Muscle layer of colon (tissue), 2 donors: ENCODE results near the gene USP28.

Experiments
- H3K27ac ChIP-seq: one replicate; pipeline ENCODE4 v1.7.0; 2013; ENCODE audit warnings: low read depth, mild to moderate bottlenecking, low read length, moderate library complexity
- H3K27me3 ChIP-seq, 2 donors: one replicate each; pipeline ENCODE4 v1.7.0; 2013; ENCODE audit warnings: low read length in 2 of 2, mild to moderate bottlenecking in 2 of 2; ENCODE audit not compliant: insufficient read depth in 2 of 2, control insufficient read depth in 1 of 2
- H3K36me3 ChIP-seq: one replicate; pipeline ENCODE4 v1.7.0; 2013; ENCODE audit warnings: mild to moderate bottlenecking, low read length; ENCODE audit not compliant: insufficient read depth
- H3K4me1 ChIP-seq: one replicate; pipeline ENCODE4 v1.7.0; 2013; ENCODE audit warnings: mild to moderate bottlenecking, low read length; ENCODE audit not compliant: insufficient read depth
- H3K4me3 ChIP-seq, 2 donors: one replicate each; pipeline ENCODE4 v1.7.0; 2013; ENCODE audit warnings: low read length in 2 of 2, low read depth in 1 of 2, mild to moderate bottlenecking in 1 of 2, moderate library complexity in 1 of 2
- H3K9ac ChIP-seq: one replicate; pipeline ENCODE4 v1.7.0; 2013; ENCODE audit warnings: low read length
- H3K9me3 ChIP-seq: one replicate; pipeline ENCODE4 v1.7.0; 2013; ENCODE audit warnings: mild to moderate bottlenecking, low read length
- donor health status: abdominal sarcoma.
- donor health status: Adenocarcinoma of cecum.

USP28 gene

GRCh38 chr11:113829751-113830150, 45.6 kb downstream of the USP28 start:
- no peaks in the 10 kb centered on the region for H3K9me3 ChIP-seq
- H3K4me1 ChIP-seq: no peaks in the 10 kb centered on the region
- H3K27me3 ChIP-seq: no peaks in the 10 kb centered on the region
- H3K36me3 ChIP-seq: peaks cover 24% of the 10 kb centered on the region
- H3K4me3 ChIP-seq: no peak overlapping the region
- H3K9ac ChIP-seq: no peak overlapping the region
- no peak overlapping the region for H3K27ac ChIP-seq

DNA sequence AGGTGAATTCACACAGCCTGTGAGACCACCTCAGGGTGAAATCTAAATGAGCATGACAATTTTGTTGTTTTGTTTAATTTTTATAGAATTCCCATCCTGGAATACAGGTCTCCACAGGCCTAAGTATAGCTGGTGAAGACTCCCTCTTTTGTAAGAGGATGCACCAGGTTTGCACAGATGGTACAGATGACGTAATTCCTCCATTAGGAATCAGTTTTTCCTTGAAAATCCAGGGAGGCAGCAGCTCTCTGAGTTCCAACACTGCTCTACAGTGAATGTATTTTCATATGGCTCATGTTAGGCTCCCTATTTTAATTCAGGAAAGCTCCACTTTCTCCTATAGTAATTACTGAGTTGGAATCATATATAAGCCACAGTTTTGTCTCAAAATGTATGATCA, 47.2 kb downstream of the USP28 start:
- Histone ChIP-seq H3K9ac (no peak overlapping the region), H3K27me3 (no peaks in the 10 kb centered on the region), H3K36me3 (peaks cover 19% of the 10 kb centered on the region), H3K9me3 (no peaks in the 10 kb centered on the region), H3K27ac (no peak overlapping the region), H3K4me3 (no peak overlapping the region), H3K4me1 (no peaks in the 10 kb centered on the region)

DNA sequence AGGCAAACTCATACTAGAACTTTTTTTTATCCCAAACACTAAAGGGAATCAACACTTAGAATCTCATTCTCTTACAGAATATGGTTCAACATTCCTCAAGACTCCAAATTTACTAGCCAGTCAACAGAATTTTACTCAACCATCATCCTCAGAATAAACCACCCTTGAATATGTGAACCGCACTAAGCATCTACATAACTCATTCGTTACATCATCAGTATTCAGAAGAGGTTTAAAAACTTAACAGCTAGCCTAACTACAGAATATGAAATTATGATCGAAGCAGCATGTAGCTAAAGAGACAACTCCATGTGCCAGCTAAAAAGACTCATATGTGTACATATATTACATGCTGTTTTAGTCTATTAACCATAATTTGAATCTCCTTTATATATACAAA, 47.9 kb downstream of the USP28 start:
- Histone ChIP-seq H3K9me3 (no peaks in the 10 kb centered on the region), H3K27ac (no peak overlapping the region), H3K36me3 (peaks cover 19% of the 10 kb centered on the region), H3K4me1 (no peaks in the 10 kb centered on the region), H3K9ac (no peak overlapping the region), H3K4me3 (no peak overlapping the region), H3K27me3 (no peaks in the 10 kb centered on the region)

DNA sequence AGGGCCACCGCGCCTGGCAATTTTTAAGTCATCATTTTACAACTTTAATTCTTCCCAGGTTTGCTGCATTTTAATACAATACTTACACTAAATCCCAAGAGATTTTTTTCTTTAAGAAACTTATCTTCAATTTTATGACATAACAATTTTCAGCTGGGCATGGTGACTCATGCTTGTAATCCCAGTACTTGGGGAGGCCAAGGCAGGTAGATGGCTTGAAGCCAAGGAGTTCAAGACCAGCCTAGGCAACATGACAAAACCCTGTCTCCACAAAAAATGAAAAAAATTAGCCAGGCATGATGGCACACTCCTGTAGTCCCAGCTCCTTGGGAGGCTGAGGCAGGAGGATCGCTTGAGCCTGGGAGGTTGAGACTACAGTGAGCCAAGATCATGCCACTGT, 56.9 kb downstream of the USP28 start:
- peaks cover 17% of the 10 kb centered on the region for H3K36me3 ChIP-seq
- no peaks in the 10 kb centered on the region for H3K27me3 ChIP-seq
- H3K4me1 ChIP-seq: no peaks in the 10 kb centered on the region

DNA sequence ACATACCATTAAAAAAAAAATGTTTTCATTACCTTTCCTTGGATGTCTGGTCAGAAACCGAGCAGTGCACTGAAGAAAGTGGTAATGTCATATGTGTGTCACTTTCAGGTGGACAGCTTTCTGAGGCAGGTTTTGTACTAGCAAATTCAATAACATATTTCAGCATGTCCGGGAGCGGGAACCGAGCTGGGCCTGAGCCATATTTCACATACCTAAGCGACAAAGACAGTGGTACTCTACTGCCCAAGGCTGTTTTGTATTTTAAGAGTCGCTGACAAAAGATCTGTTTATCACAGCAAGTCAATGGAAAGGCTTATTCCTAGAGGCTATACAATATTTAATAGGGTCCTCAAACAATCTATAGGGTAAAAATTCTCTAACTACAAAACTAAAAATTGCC, 57.7 kb downstream of the USP28 start:
- Histone ChIP-seq H3K9me3 (no peaks in the 10 kb centered on the region), H3K27me3 (no peaks in the 10 kb centered on the region), H3K36me3 (peaks cover 17% of the 10 kb centered on the region), H3K27ac (no peak overlapping the region), H3K9ac (no peak overlapping the region), H3K4me3 (no peak overlapping the region), H3K4me1 (no peaks in the 10 kb centered on the region)

More for the DNA sequence above, 56.9 kb downstream of the USP28 start:
- no peaks in the 10 kb centered on the region for H3K9me3 ChIP-seq
- H3K4me3 ChIP-seq: no peak overlapping the region
- H3K9ac ChIP-seq: no peak overlapping the region
- no peak overlapping the region for H3K27ac ChIP-seq

DNA sequence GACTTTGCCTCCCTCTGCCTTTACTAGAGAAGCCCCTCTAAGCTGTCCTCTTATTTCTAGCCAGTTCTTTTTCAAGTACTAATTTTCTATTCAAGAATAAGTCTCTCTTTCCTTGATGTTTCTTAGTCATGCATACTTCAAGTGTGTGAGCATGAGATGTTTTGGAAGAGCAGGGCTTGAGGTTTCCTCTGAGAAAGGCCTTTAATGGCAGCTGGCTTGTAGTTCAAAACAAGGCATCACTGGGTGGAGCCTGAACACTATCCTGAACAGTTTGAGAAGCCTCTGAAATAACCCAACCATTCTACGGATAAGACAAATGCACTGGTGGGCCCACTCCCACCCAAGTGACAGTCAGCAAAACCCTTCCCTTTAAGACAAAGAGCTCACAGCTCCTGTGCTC, 58.2 kb downstream of the USP28 start:
- Histone ChIP-seq H3K36me3 (peaks cover 20% of the 10 kb centered on the region), H3K9ac (no peak overlapping the region), H3K4me3 (no peak overlapping the region), H3K4me1 (no peaks in the 10 kb centered on the region), H3K27me3 (no peaks in the 10 kb centered on the region), H3K27ac (no peak overlapping the region), H3K9me3 (no peaks in the 10 kb centered on the region)

DNA sequence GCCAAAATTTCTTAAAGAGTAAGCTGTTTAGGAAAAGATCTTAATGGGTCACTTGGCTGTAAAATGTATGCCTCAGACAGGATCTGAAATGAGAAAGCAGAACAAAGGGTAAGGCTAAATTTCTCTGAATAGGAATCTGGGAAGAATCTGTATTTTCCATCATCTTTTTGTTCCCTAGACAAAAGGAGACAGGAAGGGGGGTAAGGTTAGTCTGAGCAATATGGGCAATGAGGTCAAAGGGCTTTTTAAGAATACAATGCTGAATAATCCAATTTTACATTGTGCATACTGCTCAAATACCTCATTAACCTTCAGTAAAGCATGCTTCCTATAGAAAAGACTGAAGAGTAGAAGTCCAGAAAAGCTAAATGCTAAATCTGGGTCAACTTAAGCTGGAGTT, 61.2 kb downstream of the USP28 start:
- H3K9ac ChIP-seq: no peak overlapping the region
- no peak overlapping the region for H3K27ac ChIP-seq
- no peaks in the 10 kb centered on the region for H3K9me3 ChIP-seq
- H3K4me3 ChIP-seq: no peak overlapping the region
- H3K4me1 ChIP-seq: no peaks in the 10 kb centered on the region
- H3K36me3 ChIP-seq: peaks cover 6% of the 10 kb centered on the region
- no peaks in the 10 kb centered on the region for H3K27me3 ChIP-seq

- no peak overlapping the region for H3K4me3 ChIP-seq
- no peaks in the 10 kb centered on the region for H3K4me1 ChIP-seq
- H3K27ac ChIP-seq: no peak overlapping the region
- H3K9ac ChIP-seq: no peak overlapping the region
- H3K36me3 ChIP-seq: peaks cover 42% of the 10 kb centered on the region
- H3K9me3 ChIP-seq: no peaks in the 10 kb centered on the region
- no peaks in the 10 kb centered on the region for H3K27me3 ChIP-seq
Measured at GRCh38 chr11:113808931-113809330, 66.4 kb downstream of the USP28 start.

GRCh38 chr11:113806406-113806805, 69.0 kb downstream of the USP28 start:
- H3K4me3 ChIP-seq: no peak overlapping the region
- no peak overlapping the region for H3K27ac ChIP-seq
- H3K4me1 ChIP-seq: no peaks in the 10 kb centered on the region
- no peaks in the 10 kb centered on the region for H3K27me3 ChIP-seq
- H3K36me3 ChIP-seq: peaks cover 57% of the 10 kb centered on the region
- no peaks in the 10 kb centered on the region for H3K9me3 ChIP-seq
- no peak overlapping the region for H3K9ac ChIP-seq

DNA sequence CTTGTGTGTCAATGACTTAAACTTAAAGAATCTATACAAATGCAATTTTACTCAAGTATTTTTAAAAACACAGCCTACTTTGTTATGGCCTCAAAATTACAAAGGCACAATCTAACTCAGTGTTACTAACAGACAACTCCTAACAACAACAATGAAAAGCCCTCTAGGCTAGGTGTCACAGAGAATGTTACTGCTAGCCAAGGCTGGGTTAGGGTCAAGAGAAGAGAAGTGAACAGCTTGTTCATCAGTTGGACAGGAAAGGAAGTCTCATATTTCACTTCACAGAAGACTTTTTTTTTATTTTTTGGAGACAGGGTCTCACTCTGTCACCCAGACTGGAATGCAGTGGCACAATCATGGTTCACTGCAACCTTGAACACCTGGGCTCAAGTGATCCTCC, 69.7 kb downstream of the USP28 start:
- no peaks in the 10 kb centered on the region for H3K27me3 ChIP-seq
- no peaks in the 10 kb centered on the region for H3K4me1 ChIP-seq
- H3K36me3 ChIP-seq: peaks cover 61% of the 10 kb centered on the region
- H3K9ac ChIP-seq: no peak overlapping the region
- H3K4me3 ChIP-seq: no peak overlapping the region
- H3K27ac ChIP-seq: no peak overlapping the region
- no peaks in the 10 kb centered on the region for H3K9me3 ChIP-seq

DNA sequence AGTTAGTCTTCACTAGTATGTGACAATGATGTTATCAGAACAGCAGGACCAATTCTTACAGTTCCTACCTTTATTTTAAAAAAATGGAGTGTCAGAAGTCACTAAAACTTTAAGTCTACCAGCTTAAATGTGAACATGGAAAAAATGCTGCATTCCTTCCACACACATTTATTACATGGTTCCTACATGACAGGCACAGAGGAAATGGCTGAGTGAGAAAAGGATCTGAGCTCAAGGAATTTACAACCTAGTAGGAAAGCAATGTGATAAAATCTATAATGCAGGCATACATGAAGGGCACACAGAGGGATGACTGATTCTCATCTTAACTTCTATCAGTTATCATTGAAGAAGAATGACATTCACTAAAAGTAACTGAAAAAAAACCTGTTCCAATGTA, 72.8 kb downstream of the USP28 start:
- Histone ChIP-seq H3K36me3 (peaks cover 56% of the 10 kb centered on the region), H3K4me1 (no peaks in the 10 kb centered on the region), H3K9ac (no peak overlapping the region), H3K4me3 (no peak overlapping the region), H3K27me3 (no peaks in the 10 kb centered on the region), H3K9me3 (no peaks in the 10 kb centered on the region), H3K27ac (no peak overlapping the region)

GRCh38 chr11:113796663-113797259, 78.6 kb downstream of the USP28 start:
- peaks cover 18% of the 10 kb centered on the region for H3K36me3 ChIP-seq
- no peak overlapping the region for H3K9ac ChIP-seq
- no peak overlapping the region for H3K27ac ChIP-seq
- no peak overlapping the region for H3K4me3 ChIP-seq
- no peaks in the 10 kb centered on the region for H3K4me1 ChIP-seq
- no peaks in the 10 kb centered on the region for H3K27me3 ChIP-seq
- no peaks in the 10 kb centered on the region for H3K9me3 ChIP-seq
